SK-N-SH treated with all-trans-retinoic acid at 6 μM for 48 hours (cell line): ENCODE results near the gene FBXL17.

Experiments
- ATAC-seq: fragments of 200-7000 bp; cut with Tn5 transposase; 3 replicates; pipeline ENCODE4 v1.9.1; 2020; ENCODE audit warnings: mild to moderate bottlenecking, moderate library complexity
- ARNTL ChIP-seq: fragments of 450-650 bp; formaldehyde crosslinking; IDR thresholded peaks from 2 replicates; pipeline ENCODE4 v1.5.0; 2020; ENCODE audit warnings: low read depth, mild to moderate bottlenecking, moderate library complexity, borderline replicate concordance
- BACH2 ChIP-seq: fragments of 250-450 bp; sonication (Bioruptor Pico); IDR thresholded peaks from 2 replicates; pipeline ENCODE4 v1.9.0; 2021; ENCODE audit warnings: mild to moderate bottlenecking, borderline replicate concordance
- CREB5 ChIP-seq: fragments of 250-450 bp; sonication (Bioruptor Pico); IDR thresholded peaks from 2 replicates; pipeline ENCODE4 v1.5.1; 2020; ENCODE audit warnings: low read depth, mild to moderate bottlenecking, moderate library complexity
- CSDC2 ChIP-seq: fragments of 250-450 bp; sonication (Bioruptor Pico); IDR thresholded peaks from 2 replicates; pipeline ENCODE4 v1.5.0; 2020; ENCODE audit warnings: mild to moderate bottlenecking, moderate library complexity
- CSRNP3 ChIP-seq: fragments of 250-450 bp; sonication (Bioruptor Pico); IDR thresholded peaks from 2 replicates; pipeline ENCODE4 v1.5.1; 2021; ENCODE audit warnings: mild to moderate bottlenecking, moderate library complexity
- ESRRG ChIP-seq: fragments of 250-450 bp; sonication (Bioruptor Pico); IDR thresholded peaks from 2 replicates; pipeline ENCODE4 v1.6.1; 2021; ENCODE audit warnings: mild to moderate bottlenecking
- GLIS3 ChIP-seq: fragments of 250-450 bp; sonication (Bioruptor Pico); IDR thresholded peaks from 2 replicates; pipeline ENCODE4 v1.5.0; 2020; ENCODE audit warnings: mild to moderate bottlenecking, moderate library complexity
- ISL1 ChIP-seq: fragments of 250-450 bp; sonication (Bioruptor Pico); IDR thresholded peaks from 2 replicates; pipeline ENCODE4 v2.1.2; 2022; ENCODE audit warnings: mild to moderate bottlenecking, moderate library complexity
- OSR1 ChIP-seq: fragments of 250-450 bp; sonication (Bioruptor Pico); IDR thresholded peaks from 2 replicates; pipeline ENCODE4 v1.8.0; 2022; ENCODE audit warnings: moderate library complexity, mild to moderate bottlenecking, inconsistent platforms
- PATZ1 ChIP-seq: fragments of 250-450 bp; sonication (Bioruptor Pico); IDR thresholded peaks from 2 replicates; pipeline ENCODE4 v1.8.0; 2020; ENCODE audit warnings: mild to moderate bottlenecking, moderate library complexity, borderline replicate concordance
- PPARA ChIP-seq: fragments of 250-450 bp; sonication (Bioruptor Pico); IDR thresholded peaks from 2 replicates; pipeline ENCODE4 v1.5.0; 2020; ENCODE audit warnings: mild to moderate bottlenecking, borderline replicate concordance
- RARB ChIP-seq: fragments of 250-450 bp; sonication (Bioruptor Pico); IDR thresholded peaks from 2 replicates; pipeline ENCODE4 v1.8.0; 2021; ENCODE audit warnings: mild to moderate bottlenecking, moderate library complexity
- SNAI2 ChIP-seq: fragments of 250-450 bp; sonication (Bioruptor Pico); IDR thresholded peaks from 2 replicates; pipeline ENCODE4 v1.5.0; 2020; ENCODE audit warnings: mild to moderate bottlenecking, moderate library complexity
- TCF4 ChIP-seq: fragments of 250-450 bp; sonication (Bioruptor Pico); IDR thresholded peaks from 2 replicates; pipeline ENCODE4 v1.8.0; 2021; ENCODE audit warnings: mild to moderate bottlenecking, moderate library complexity, borderline replicate concordance
- TOX ChIP-seq: fragments of 250-450 bp; sonication (Bioruptor Pico); IDR thresholded peaks from 2 replicates; pipeline ENCODE4 v1.8.0; 2021; ENCODE audit warnings: mild to moderate bottlenecking, moderate library complexity, borderline replicate concordance
- TSHZ2 ChIP-seq: fragments of 250-450 bp; sonication (Bioruptor Pico); IDR thresholded peaks from 2 replicates; pipeline ENCODE4 v1.5.0; 2020; ENCODE audit warnings: mild to moderate bottlenecking, moderate library complexity
- ZC3H10 ChIP-seq: fragments of 250-450 bp; sonication (Bioruptor Pico); IDR thresholded peaks from 2 replicates; pipeline ENCODE4 v1.5.1; 2021; ENCODE audit warnings: mild to moderate bottlenecking, moderate library complexity
- ZFP3 ChIP-seq: fragments of 250-450 bp; sonication (Bioruptor Pico); IDR thresholded peaks from 2 replicates; pipeline ENCODE4 v1.5.0; 2020; ENCODE audit warnings: mild to moderate bottlenecking, moderate library complexity
- ZFP30 ChIP-seq: fragments of 450-650 bp; formaldehyde crosslinking; IDR thresholded peaks from 2 replicates; pipeline ENCODE4 v1.5.0; 2022; ENCODE audit warnings: mild to moderate bottlenecking, moderate library complexity
- ZNF565 ChIP-seq: fragments of 450-650 bp; formaldehyde crosslinking; conservative IDR thresholded peaks from 2 replicates; pipeline ENCODE4 v1.5.0; 2020; ENCODE audit warnings: low read depth, mild to moderate bottlenecking, moderate library complexity
- ZNF70 ChIP-seq: fragments of 450-650 bp; formaldehyde crosslinking; IDR thresholded peaks from 2 replicates; pipeline ENCODE4 v1.5.0; 2020; ENCODE audit warnings: mild to moderate bottlenecking, moderate library complexity
- ZNF8 ChIP-seq: fragments of 450-650 bp; formaldehyde crosslinking; IDR thresholded peaks from 2 replicates; pipeline ENCODE4 v1.5.0; 2020; ENCODE audit warnings: mild to moderate bottlenecking, moderate library complexity
- TF ChIP-seq, protein P1 (sequence below): fragments of 250-450 bp; sonication (Bioruptor Pico); IDR thresholded peaks from 2 replicates; pipeline ENCODE4 v1.8.0; 2021; ENCODE audit warnings: low read depth, mild to moderate bottlenecking, moderate library complexity, borderline replicate concordance

Gene FBXL17

GRCh38 chr5:107900721-107901120, 481.2 kb downstream of the FBXL17 start:
- no peak for ATAC-seq

DNA sequence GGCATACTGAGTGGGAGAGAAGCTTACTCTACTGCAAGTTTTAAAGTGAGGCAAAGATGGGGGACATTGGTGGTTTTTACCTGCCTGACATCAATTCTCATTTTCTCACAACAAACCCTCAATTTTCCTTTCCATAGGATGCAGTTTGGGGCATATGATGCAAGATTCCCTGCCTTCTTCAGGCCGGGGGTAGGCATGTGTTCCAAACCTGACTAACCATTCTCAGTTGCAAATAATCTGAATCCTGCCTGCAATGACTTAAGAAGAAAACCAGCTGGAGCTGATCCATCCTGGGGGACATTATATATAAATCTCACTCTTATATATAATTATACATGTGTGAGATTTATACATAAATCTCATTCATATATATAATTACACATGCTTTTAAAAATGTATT, 487.5 kb downstream of the FBXL17 start:
- TF ChIP-seq PATZ1 (CRISPR knock-in tag) (no peak), ZC3H10 (no peak), PPARA (CRISPR knock-in tag) (no peak), ZNF8 (CRISPR knock-in tag) (no peak), TCF4 (CRISPR knock-in tag) (no peak), OSR1 (CRISPR knock-in tag) (no peak), SNAI2 (no peak), ARNTL (CRISPR knock-in tag) (no peak), TOX (CRISPR knock-in tag) (no peak), ISL1 (CRISPR knock-in tag) (no peak), BACH2 (CRISPR knock-in tag) (no peak), ZFP3 (CRISPR knock-in tag) (no peak), GLIS3 (CRISPR knock-in tag) (no peak)
- ATAC-seq, result no peak

More at GRCh38 chr5:107900721-107901120, 481.2 kb downstream of the FBXL17 start:
- TF ChIP-seq SNAI2 (no peak), TOX (CRISPR knock-in tag) (no peak), ZNF8 (CRISPR knock-in tag) (no peak), RARB (CRISPR knock-in tag) (no peak), GLIS3 (CRISPR knock-in tag) (no peak), ZC3H10 (no peak), OSR1 (CRISPR knock-in tag) (no peak), PATZ1 (CRISPR knock-in tag) (no peak), ESRRG (CRISPR knock-in tag) (no peak), CREB5 (CRISPR knock-in tag) (no peak), TSHZ2 (CRISPR knock-in tag) (no peak), ZNF70 (CRISPR knock-in tag) (no peak), CSDC2 (CRISPR knock-in tag) (no peak), ZFP30 (CRISPR knock-in tag) (no peak), ZNF565 (CRISPR knock-in tag) (no peak)
- TF ChIP-seq, protein P1, sequence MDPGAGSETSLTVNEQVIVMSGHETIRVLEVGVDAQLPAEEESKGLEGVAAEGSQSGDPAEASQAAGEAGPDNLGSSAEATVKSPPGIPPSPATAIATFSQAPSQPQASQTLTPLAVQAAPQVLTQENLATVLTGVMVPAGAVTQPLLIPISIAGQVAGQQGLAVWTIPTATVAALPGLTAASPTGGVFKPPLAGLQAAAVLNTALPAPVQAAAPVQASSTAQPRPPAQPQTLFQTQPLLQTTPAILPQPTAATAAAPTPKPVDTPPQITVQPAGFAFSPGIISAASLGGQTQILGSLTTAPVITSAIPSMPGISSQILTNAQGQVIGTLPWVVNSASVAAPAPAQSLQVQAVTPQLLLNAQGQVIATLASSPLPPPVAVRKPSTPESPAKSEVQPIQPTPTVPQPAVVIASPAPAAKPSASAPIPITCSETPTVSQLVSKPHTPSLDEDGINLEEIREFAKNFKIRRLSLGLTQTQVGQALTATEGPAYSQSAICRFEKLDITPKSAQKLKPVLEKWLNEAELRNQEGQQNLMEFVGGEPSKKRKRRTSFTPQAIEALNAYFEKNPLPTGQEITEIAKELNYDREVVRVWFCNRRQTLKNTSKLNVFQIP (CRISPR knock-in tag), result no peak
- TF ChIP-seq, all 23 proteins: peak for 0

GRCh38 chr5:107893642-107894041, 488.3 kb downstream of the FBXL17 start:
- no peak for TF ChIP-seq TOX (CRISPR knock-in tag)
- TF ChIP-seq, protein P1 (CRISPR knock-in tag), result no peak
- TF ChIP-seq ESRRG (CRISPR knock-in tag), result no peak
- no peak for TF ChIP-seq RARB (CRISPR knock-in tag)
- TF ChIP-seq CSRNP3 (CRISPR knock-in tag), result no peak
- TF ChIP-seq ZFP3 (CRISPR knock-in tag), result no peak
- TF ChIP-seq CREB5 (CRISPR knock-in tag), result no peak
- no peak for TF ChIP-seq ARNTL (CRISPR knock-in tag)
- TF ChIP-seq GLIS3 (CRISPR knock-in tag), result no peak
- no peak for TF ChIP-seq ISL1 (CRISPR knock-in tag)
- ATAC-seq, result no peak
